Measurements from ENCODE around the gene RCOR1.

DNA sequence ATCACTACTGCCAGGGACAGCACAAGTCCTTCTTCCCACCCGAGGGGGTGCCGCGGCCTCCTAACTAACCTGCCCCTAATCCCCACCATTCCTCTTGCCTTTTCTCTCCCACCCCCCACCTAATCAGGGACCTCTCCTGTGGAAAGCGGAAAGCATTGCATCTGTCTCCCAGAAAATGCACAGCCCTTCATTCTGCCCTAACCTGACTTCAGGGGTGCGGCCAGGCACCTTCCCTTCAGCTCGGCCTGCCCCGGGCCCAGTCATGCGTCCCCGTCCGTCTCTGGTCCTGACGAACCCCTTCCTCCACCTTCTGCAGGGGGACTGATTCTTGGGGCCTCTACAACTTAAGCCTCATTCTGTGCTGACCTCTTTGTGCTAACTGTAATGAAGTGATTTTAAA is 140.9 kb downstream of the RCOR1 start:
- TF ChIP-seq, protein P1, sequence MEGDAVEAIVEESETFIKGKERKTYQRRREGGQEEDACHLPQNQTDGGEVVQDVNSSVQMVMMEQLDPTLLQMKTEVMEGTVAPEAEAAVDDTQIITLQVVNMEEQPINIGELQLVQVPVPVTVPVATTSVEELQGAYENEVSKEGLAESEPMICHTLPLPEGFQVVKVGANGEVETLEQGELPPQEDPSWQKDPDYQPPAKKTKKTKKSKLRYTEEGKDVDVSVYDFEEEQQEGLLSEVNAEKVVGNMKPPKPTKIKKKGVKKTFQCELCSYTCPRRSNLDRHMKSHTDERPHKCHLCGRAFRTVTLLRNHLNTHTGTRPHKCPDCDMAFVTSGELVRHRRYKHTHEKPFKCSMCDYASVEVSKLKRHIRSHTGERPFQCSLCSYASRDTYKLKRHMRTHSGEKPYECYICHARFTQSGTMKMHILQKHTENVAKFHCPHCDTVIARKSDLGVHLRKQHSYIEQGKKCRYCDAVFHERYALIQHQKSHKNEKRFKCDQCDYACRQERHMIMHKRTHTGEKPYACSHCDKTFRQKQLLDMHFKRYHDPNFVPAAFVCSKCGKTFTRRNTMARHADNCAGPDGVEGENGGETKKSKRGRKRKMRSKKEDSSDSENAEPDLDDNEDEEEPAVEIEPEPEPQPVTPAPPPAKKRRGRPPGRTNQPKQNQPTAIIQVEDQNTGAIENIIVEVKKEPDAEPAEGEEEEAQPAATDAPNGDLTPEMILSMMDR (conservative IDR thresholded peaks at IDR 0.05; ENCODE audit: low read depth, low read length), result no peak
- TF ChIP-seq EZH2 (IDR thresholded peaks at IDR 0.05; ENCODE audit: borderline replicate concordance, low read depth, low read length, poor library complexity, severe bottlenecking), result no peak
